ENCODE measurements around the gene WFDC9. TPM values are rescaled to one million over a fixed set of nuclear protein-coding genes. Genes with fewer than 3 reads are reported as not detected.

Gene WFDC9
- total and polyA plus RNA-seq, 2 of the 8 experiments (the other 6 are each of a cell fraction or from before 2014, with no cell fraction given) = not detected

DNA sequence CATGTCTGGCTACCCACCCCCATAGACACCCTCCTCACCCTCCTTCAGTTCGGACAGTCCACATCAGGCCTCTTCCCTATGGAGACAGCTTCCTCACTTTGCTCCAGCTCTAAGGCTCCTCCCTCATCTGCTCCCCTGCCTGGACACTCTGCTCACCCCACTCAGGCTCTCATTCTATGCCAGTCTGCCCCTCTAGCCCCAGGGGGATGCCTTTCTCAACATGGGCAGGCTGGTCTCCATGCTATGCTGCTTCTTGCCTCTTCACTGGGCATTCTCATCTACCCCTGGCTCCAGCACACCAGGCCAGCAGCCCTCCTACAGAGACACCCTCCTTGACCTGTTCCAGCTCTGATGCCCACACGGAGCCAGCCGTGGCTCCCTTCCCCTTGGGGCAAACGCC is 51.9 kb downstream of the WFDC9 start, which contains the start of gene WFDC8:
Gene WFDC8, minus strand, starts transcription at position 101 of the 400 bp plus-strand sequence. Its CDS starts 37 bp downstream, at position 64.
- H2BK15ac ChIP-seq (ENCODE audit: low read length) = peak within 1 kb of the TSS; percentile 72
- DNase-seq (ENCODE audit: low read depth in 1 of 2, low spot score in 2 of 2) = no peak
- H2BK20ac ChIP-seq (ENCODE audit: low read length) = peak within 1 kb of the TSS; percentile 98
- H3K23ac ChIP-seq (ENCODE audit: insufficient read length) = no peak within 1 kb of the TSS
- peak within 1 kb of the TSS; percentile 89 for H4K91ac ChIP-seq (replicated peaks; ENCODE audit: insufficient read length, low read length)
- H3K23me2 ChIP-seq (ENCODE audit: low read depth, low read length) = no peaks in the 10 kb centered on the region
- no peaks in the 10 kb centered on the region for H3K79me1 ChIP-seq (ENCODE audit: low read depth, low read length)
- peak within 1 kb of the TSS; percentile 99; the same call in 1 of the 2 replicates for H2BK12ac ChIP-seq (ENCODE audit: low read depth, low read length)
- no peaks in the 10 kb centered on the region for H3K36me3 ChIP-seq (ENCODE audit: control insufficient read depth in 2 of 4, insufficient read depth in 4 of 4, low read length in 3 of 4)
- H4K20me1 ChIP-seq (replicated peaks in 1 of 2; ENCODE audit: control insufficient read depth in 1 of 2, insufficient read depth in 2 of 2, low read length in 2 of 2) = no peaks in the 10 kb centered on the region
- no peaks in the 10 kb centered on the region for H3K79me2 ChIP-seq (ENCODE audit: control insufficient read depth in 1 of 2, insufficient read depth in 2 of 2, low read length in 2 of 2)
- no peak within 1 kb of the TSS for H3K14ac ChIP-seq (ENCODE audit: insufficient read length)
- ChIA-PET POLR2A (ENCODE audit: partially characterized antibody) (no interaction called here), CTCF (ENCODE audit: partially characterized antibody) (interaction anchor here (0.9 to 5.2 kb wide), 3 partner anchors 10 to 288 kb away, joined by 3 to 30 read pairs (median 3); no protein-coding TSS in a partner anchor)
- H3K56ac ChIP-seq (replicated peaks; ENCODE audit: insufficient read length, low read depth, low read length) = no peak within 1 kb of the TSS
- H3K4me2 ChIP-seq (ENCODE audit: insufficient read depth in 1 of 2, low read depth in 2 of 2, low read length in 2 of 2) = no peak within 1 kb of the TSS; a peak in 1 of 4 replicates
- WGBS, 2 experiments (ENCODE audit: extremely low coverage in 1 of 2, insufficient coverage in 1 of 2, insufficient read length in 1 of 2, insufficient replicate concordance in 2 of 2, low coverage in 1 of 2, low lambda C conversion rate in 2 of 2, missing lambda C conversion rate in 1 of 2) = 70% methylated on average over 4 of the region's 4 CpGs; no CpG with 5 or more reads in 1 of the 2 experiments
- 0 out of 2 replicates have a peak within 1 kb of the TSS, but pooled peaks have one; percentile 19 for H3K18ac ChIP-seq (ENCODE audit: extremely low read depth, low read length)
- no peak within 1 kb of the TSS for H3K4ac ChIP-seq (replicated peaks; ENCODE audit: insufficient read length, low read depth, low read length)
- H3K9ac ChIP-seq (replicated peaks in 1 of 4; ENCODE audit: extremely low read depth in 1 of 4, low read depth in 3 of 4, low read length in 3 of 4) = no peak within 1 kb of the TSS; a peak in 1 of 7 replicates
- no peak for FAIRE-seq
- H3K9me3 ChIP-seq (ENCODE audit: insufficient read depth in 2 of 2, low read depth in 1 of 2, low read length in 1 of 2) = no peaks in the 10 kb centered on the region
- no peak within 1 kb of the TSS for H3K4me3 ChIP-seq (ENCODE audit: extremely low read depth in 1 of 4, insufficient read depth in 2 of 4, low read depth in 3 of 4, low read length in 4 of 4)
- H4K8ac ChIP-seq (ENCODE audit: extremely low read depth, insufficient read depth, low read length) = no peak within 1 kb of the TSS; the same call in 1 of the 2 replicates
- no peak within 1 kb of the TSS for H3K27ac ChIP-seq (ENCODE audit: low read depth, low read length)
- peaks cover 3 to 12% (median 8%) of the 10 kb centered on the region in 4 experiments; a peak in 6 of 7 replicates for H3K4me1 ChIP-seq (replicated peaks in 1 of 4; ENCODE audit: control insufficient read depth in 3 of 4, insufficient read depth in 4 of 4, low read length in 3 of 4)
- no peaks in the 10 kb centered on the region for H3K27me3 ChIP-seq (replicated peaks in 1 of 4; ENCODE audit: control insufficient read depth in 3 of 4, extremely low read depth in 1 of 4, insufficient read depth in 3 of 4, low read length in 3 of 4)
- H2AFZ ChIP-seq (ENCODE audit: low read length) = no peak within 1 kb of the TSS
- H2AK5ac ChIP-seq (ENCODE audit: low read depth, low read length) = 0 out of 2 replicates have a peak within 1 kb of the TSS, but pooled peaks have one; percentile 42
- peak within 1 kb of the TSS; percentile 55 for H2BK120ac ChIP-seq (replicated peaks; ENCODE audit: low read depth, low read length)
- TF ChIP-seq SP4 (IDR thresholded peaks at IDR 0.05; ENCODE audit: low read length) = no peak
- TF ChIP-seq, protein P1, sequence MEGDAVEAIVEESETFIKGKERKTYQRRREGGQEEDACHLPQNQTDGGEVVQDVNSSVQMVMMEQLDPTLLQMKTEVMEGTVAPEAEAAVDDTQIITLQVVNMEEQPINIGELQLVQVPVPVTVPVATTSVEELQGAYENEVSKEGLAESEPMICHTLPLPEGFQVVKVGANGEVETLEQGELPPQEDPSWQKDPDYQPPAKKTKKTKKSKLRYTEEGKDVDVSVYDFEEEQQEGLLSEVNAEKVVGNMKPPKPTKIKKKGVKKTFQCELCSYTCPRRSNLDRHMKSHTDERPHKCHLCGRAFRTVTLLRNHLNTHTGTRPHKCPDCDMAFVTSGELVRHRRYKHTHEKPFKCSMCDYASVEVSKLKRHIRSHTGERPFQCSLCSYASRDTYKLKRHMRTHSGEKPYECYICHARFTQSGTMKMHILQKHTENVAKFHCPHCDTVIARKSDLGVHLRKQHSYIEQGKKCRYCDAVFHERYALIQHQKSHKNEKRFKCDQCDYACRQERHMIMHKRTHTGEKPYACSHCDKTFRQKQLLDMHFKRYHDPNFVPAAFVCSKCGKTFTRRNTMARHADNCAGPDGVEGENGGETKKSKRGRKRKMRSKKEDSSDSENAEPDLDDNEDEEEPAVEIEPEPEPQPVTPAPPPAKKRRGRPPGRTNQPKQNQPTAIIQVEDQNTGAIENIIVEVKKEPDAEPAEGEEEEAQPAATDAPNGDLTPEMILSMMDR (IDR thresholded peaks at IDR 0.05; ENCODE audit: control extremely low read depth in 1 of 3, insufficient read depth in 1 of 3, low read depth in 1 of 3, low read length in 3 of 3) = no peak
- no peak within 1 kb of the TSS for H4K5ac ChIP-seq (ENCODE audit: insufficient read length, low read depth, low read length)
- H2BK5ac ChIP-seq (ENCODE audit: low read depth, low read length) = peak within 1 kb of the TSS; percentile 68
